GM19395 (cell line): ENCODE results near the gene IFI30.
A peak's percentile ranks its signal among the peaks of the same experiment; 100 is the strongest.
"Not testable (repeated sequence)": the region's sequence is repeated elsewhere in the genome, so short reads cannot be mapped to it uniquely, and the experiment has no call there.

Source experiments
- ATAC-seq: cut with Tn5 transposase; IDR thresholded peaks from one replicate; pipeline ENCODE4 v1.9.1; 2021; ENCODE audit warnings: mild to moderate bottlenecking, moderate library complexity; ENCODE audit not compliant: unreplicated experiment

The IFI30 gene

GRCh38 chr19:18202397-18202777, 28.8 kb downstream of the IFI30 start:
- no peak for ATAC-seq

GRCh38 chr19:18202778-18203407, 29.3 kb downstream of the IFI30 start:
- no peak for ATAC-seq

GRCh38 chr19:18203408-18203862, 29.8 kb downstream of the IFI30 start:
- ATAC-seq: no peak

- ATAC-seq: peak; percentile 88
Measured at GRCh38 chr19:18203863-18204393, 30.3 kb downstream of the IFI30 start, which contains the start of gene RAB3A. TSS of gene RAB3A (minus strand) at chr19:18204042. CDS start at chr19:18202740, 1,302 bp downstream.

- peak; percentile 9 for ATAC-seq
Measured at GRCh38 chr19:18204394-18205199, 31.0 kb downstream of the IFI30 start.

- no peak for ATAC-seq
Measured at GRCh38 chr19:18205200-18205892, 31.7 kb downstream of the IFI30 start.

GRCh38 chr19:18206018-18206417, 32.4 kb downstream of the IFI30 start:
- ATAC-seq: no peak

- no peak for ATAC-seq
Measured at GRCh38 chr19:18208098-18208951, 34.7 kb downstream of the IFI30 start.

- not testable (repeated sequence) for ATAC-seq
Measured at GRCh38 chr19:18209912-18210311, 36.3 kb downstream of the IFI30 start.

- no peak for ATAC-seq
Measured at GRCh38 chr19:18211683-18212082, 38.1 kb downstream of the IFI30 start.

GRCh38 chr19:18214779-18215433, 41.3 kb downstream of the IFI30 start:
- ATAC-seq: no peak

GRCh38 chr19:18216789-18217188, 43.2 kb downstream of the IFI30 start:
- no peak for ATAC-seq

GRCh38 chr19:18218159-18218558, 44.5 kb downstream of the IFI30 start:
- no peak for ATAC-seq

GRCh38 chr19:18218600-18218999, 45.0 kb downstream of the IFI30 start:
- no peak for ATAC-seq

- ATAC-seq: no peak
Measured at GRCh38 chr19:18219911-18220631, 46.5 kb downstream of the IFI30 start.

GRCh38 chr19:18220632-18221275, 47.1 kb downstream of the IFI30 start:
- ATAC-seq: no peak

GRCh38 chr19:18221815-18222725, 48.5 kb downstream of the IFI30 start:
- no peak for ATAC-seq
